Daoy (cell line): ENCODE measurements around the gene JAK3. TPM values are rescaled to one million over a fixed set of nuclear protein-coding genes. Genes with fewer than 3 reads are reported as not detected.
"Not testable (repeated sequence)": the region's sequence is repeated elsewhere in the genome, so short reads cannot be mapped to it uniquely, and the experiment has no call there.

Source experiments
- DNase-seq: peaks from one replicate; pipeline ENCODE4 v3.0.0-alpha.2; 2015; ENCODE audit warnings: low read depth
- total RNA-seq: library from RNA; depleted of rRNA; stranded (reverse); fragments of >200 nt; shearing (Covaris generic); gene quantifications from 2 replicates; pipeline ENCODE4 v1.2.3, GENCODE V29; 2014; rRNA removed

JAK3 gene
- total RNA-seq, 1 experiment from 2014 or later = 0.06 TPM

DNA sequence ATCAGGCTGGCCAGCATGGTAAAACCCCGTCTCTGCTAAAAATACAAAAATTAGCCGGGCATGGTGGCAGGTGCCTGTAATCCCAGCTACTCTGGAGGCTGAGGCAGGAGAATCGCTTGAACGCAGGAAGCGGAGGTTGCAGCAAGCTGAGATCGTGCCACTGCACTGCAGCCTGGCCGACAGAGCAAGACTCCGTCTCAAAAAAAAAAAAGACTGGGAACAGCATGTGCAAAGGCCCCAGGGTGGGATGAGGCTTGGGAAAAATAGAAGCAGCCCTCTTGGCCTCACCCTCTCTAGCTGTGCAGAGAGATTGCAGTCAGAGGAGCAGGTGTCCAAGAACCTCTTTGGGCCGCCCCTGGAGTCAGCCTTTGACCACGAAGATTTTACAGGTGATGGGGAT is 69.9 kb downstream of the JAK3 start:
- not testable (repeated sequence) for DNase-seq

DNA sequence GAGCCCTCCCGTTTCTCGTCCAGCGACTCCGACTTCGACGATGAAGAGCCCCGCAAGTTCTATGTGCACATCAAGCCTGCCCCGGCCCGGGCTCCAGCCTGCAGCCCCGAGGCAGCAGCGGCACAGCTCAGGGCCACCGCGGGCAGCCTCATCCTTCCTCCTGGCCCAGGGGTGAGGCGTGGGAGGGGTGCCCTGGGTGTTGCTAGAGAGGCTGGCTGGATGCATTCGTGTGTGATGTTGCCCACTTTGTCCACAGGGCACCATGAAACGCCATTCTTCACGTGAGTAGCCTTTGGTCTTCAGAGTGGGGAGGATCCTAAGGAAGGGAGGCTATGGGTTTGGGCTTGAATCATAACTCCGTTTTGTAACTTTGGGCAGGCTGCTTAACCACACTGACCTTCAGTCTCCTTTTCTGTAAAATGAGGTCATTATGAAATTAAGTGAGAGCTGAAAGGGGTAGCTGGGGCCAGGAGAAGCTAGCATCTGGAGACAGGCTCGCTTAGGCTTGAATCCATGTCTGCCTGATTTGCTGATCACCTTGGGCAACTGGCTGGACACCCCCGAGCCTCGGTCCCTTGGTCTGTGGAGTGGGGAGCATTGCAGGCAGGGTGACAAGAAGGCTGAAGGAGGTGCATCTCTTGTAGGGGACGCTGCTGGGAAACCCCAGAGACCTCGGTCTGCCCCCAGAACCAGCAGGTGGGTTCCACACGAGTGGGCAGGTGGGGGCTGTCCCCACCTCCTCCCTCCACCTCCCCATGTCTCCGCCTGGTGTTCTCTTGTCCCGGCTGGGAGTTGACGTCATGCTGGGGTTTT is 71.6 kb downstream of the JAK3 start:
- peak; percentile 52 for DNase-seq

DNA sequence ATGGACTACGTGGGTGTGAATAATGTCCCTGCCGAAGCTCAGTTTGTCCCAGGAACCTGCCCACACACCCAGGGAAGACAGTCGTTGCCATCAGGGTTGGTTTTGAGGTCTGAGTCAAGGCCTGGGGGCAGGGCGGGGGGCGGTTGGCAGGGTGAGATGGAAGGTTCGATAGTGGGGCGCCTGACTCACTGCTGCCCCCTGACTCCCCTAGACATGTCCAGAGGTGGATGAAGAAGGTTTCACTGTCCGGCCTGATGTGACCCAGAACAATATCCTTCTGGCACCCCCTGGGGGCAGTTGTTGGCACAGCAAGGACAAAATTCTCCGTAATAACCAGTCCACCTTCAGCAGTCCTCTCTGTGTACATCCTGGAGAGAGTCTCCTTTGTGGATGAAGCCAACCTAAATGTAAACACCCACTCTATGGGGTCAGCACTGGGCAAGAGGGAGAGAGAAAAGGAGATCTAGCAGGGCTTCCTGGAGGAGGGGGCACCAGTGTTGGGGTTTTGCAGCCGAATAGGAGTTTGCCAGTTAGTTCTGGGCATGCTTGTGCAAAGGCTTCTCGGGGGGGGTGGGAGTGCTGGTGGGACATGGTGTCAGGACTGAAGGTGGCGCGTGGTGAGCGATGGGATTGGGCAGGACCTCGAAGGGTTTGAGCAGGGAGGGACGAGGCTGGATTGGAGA is 72.4 kb downstream of the JAK3 start:
- peak; percentile 56 for DNase-seq

Other genes starting within 250 kb of the JAK3 start
- 0.86 and 1.2 TPM in 2 replicates for gene UNC13A, start 159.6 kb downstream of the JAK3 start, total RNA-seq
- 11.4 TPM in 2 replicates for gene MAP1S, start 128.5 kb downstream of the JAK3 start, total RNA-seq
- gene FCHO1, start 96.5 kb downstream of the JAK3 start, total RNA-seq = 0.91 and 3.2 TPM in 2 replicates
- gene B3GNT3, start 52.8 kb downstream of the JAK3 start, total RNA-seq = 0.06 and 0.09 TPM in 2 replicates
- not detected in 2 replicates for gene INSL3, start 26.5 kb downstream of the JAK3 start, total RNA-seq
- gene RPL18A, start 11.9 kb upstream of the JAK3 start, total RNA-seq = 1,269 and 1,595 TPM in 2 replicates
- gene SLC5A5, start 24.0 kb upstream of the JAK3 start, total RNA-seq = not detected in 2 replicates
- 44.7 and 53.3 TPM in 2 replicates for gene CCDC124, start 85.0 kb upstream of the JAK3 start, total RNA-seq
- gene KCNN1, start 119.1 kb upstream of the JAK3 start, total RNA-seq = 0.06 TPM in 1 of 2 replicates, not detected in the other
- 25.6 and 35.7 TPM in 2 replicates for gene ARRDC2, start 160.2 kb upstream of the JAK3 start, total RNA-seq
- gene IL12RB1, start 239.0 kb upstream of the JAK3 start, total RNA-seq = 3.4 and 3.8 TPM in 2 replicates
- gene MAST3, start 249.8 kb upstream of the JAK3 start, total RNA-seq = 1.1 and 1.5 TPM in 2 replicates